Spinal cord (tissue), 10 donors: Measurements from ENCODE around the gene SLIT1. TPM values are rescaled to one million over a fixed set of nuclear protein-coding genes. Genes with fewer than 3 reads are reported as not detected.

Experiments used
- DNase-seq, 6 donors: peaks; one replicate each; pipeline versions ENCODE4 v3.0.0 to v3.0.0-alpha.2; 2013 to 2015; ENCODE audit warnings: low spot score in 6 of 6, low read depth in 4 of 6
- H3K27ac ChIP-seq: one replicate; pipeline ENCODE4 v1.5.1; 2013; ENCODE audit warnings: low read depth, low read length, control low read depth
- H3K27me3 ChIP-seq: one replicate; pipeline ENCODE4 v1.6.1; 2013; ENCODE audit warnings: low read length; ENCODE audit not compliant: control insufficient read depth, insufficient read depth
- H3K36me3 ChIP-seq: one replicate; pipeline ENCODE4 v1.6.1; 2013; ENCODE audit warnings: low read length; ENCODE audit not compliant: control insufficient read depth, insufficient read depth
- H3K4me1 ChIP-seq: one replicate; pipeline ENCODE4 v1.6.1; 2013; ENCODE audit warnings: low read length; ENCODE audit not compliant: control insufficient read depth, insufficient read depth
- H3K4me3 ChIP-seq: one replicate; pipeline ENCODE4 v1.5.1; 2013; ENCODE audit warnings: low read depth, low read length, control low read depth
- H3K9me3 ChIP-seq: one replicate; pipeline ENCODE4 v1.6.1; 2013; ENCODE audit warnings: low read length; ENCODE audit not compliant: control insufficient read depth, insufficient read depth
- WGBS: methylation state at CpG from one replicate; pipeline ENCODE4 v1.1.5; 2013; ENCODE audit warnings: missing lambda C conversion rate; ENCODE audit not compliant: insufficient coverage; 5-methylcytosine and 5-hydroxymethylcytosine counted together
- polyA plus RNA-seq, 2 donors: library from polyadenylated mRNA; unstranded; fragments of 120-200 nt; gene quantifications; one replicate each; pipeline ENCODE4 v1.2.1, GENCODE V29; 2013; ENCODE audit not compliant: insufficient read length in 2 of 2
- total RNA-seq, 2 donors: library from RNA; depleted of rRNA in 1 of 2; stranded (reverse); fragments of 120-200 nt in 1 of 2; fragments of >200 nt in 1 of 2; gene quantifications; one replicate each; pipeline versions ENCODE4 v1.2.3 to v1.2.4, GENCODE V29; 2013 to 2014
- donor health status: healthy.

The SLIT1 gene
- total and polyA plus RNA-seq, 4 donors: 23.1 to 237 (median 122) TPM

DNA sequence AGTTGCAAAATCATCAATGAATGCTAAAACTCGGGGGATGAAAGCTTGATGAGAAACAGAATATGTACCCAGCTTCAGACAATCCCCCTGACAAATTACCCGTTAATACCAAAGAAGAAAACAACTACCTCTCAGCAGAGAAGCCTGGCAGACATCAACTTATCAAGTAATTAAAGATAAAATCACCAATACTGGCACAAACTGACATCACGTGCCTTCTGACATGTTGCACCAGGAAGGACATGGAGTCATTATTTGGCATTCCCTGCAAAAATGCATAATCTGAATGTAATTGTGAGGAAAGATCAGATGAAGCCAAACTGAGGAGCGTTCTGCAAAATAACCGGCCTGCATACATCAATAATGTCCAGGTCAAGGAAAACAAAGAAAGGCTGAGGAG lies 7.7 kb downstream of the SLIT1 start:
- DNase-seq: no peak
- Histone ChIP-seq H3K4me1 (peaks cover 70% of the 10 kb centered on the region), H3K27me3 (peaks cover 2% of the 10 kb centered on the region), H3K4me3 (no peak overlapping the region), H3K9me3 (no peaks in the 10 kb centered on the region), H3K36me3 (peaks cover 21% of the 10 kb centered on the region), H3K27ac (no peak overlapping the region)
- 20% methylated on average over 1 of the region's 5 CpGs for WGBS

DNA sequence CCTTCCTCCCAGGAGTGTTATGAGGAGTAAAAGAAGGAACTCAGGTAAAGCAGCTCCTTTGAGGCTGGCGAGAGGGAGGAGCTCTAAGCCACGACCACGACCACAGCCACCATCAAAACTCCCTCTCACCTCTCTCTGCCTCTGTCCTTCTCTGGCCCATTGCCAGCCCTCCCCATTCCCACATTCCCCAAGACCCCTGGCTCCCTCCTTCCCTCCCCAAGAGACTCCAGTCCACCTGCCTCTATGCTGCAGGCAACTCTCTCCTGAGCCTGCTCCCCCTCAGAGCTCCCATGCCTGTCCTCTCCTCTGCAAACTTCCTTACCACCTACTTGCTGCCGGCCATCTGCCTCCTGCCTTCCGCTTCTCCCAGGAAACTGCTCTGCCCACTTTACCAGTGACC lies 9.5 kb downstream of the SLIT1 start:
- DNase-seq: no peak
- peaks cover 58% of the 10 kb centered on the region for H3K4me1 ChIP-seq
- WGBS: 75% methylated on average over 5 of the region's 5 CpGs

DNA sequence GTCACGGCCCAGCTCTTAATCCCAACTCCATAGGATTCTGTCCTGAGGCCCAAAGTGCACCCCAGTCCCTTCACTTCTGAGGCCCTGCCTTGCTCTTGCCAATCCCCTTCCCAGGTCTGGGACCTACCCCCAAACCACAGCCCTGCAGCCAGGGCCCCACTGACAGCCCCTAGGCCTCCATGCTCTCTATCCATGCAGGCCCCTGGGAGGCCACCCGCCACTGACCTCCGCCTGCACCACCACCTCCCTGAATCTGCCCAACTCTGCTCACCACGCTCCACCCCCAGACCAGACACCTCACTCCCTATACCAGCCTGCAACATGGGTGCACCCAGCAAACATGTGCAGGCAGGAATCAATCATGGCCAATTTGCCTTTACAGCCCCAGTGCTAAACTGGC lies 10.2 kb downstream of the SLIT1 start:
- H3K9me3 ChIP-seq: no peaks in the 10 kb centered on the region
- no peak overlapping the region for H3K4me3 ChIP-seq
- H3K27me3 ChIP-seq: peaks cover 2% of the 10 kb centered on the region
- peaks cover 58% of the 10 kb centered on the region for H3K4me1 ChIP-seq
- WGBS: 96% methylated on average over 3 of the region's 4 CpGs
- DNase-seq: no peak
- H3K36me3 ChIP-seq: peaks cover 30% of the 10 kb centered on the region
- no peak overlapping the region for H3K27ac ChIP-seq

More for the DNA sequence above, 9.5 kb downstream of the SLIT1 start:
- Histone ChIP-seq H3K27ac (no peak overlapping the region), H3K9me3 (no peaks in the 10 kb centered on the region), H3K27me3 (peaks cover 2% of the 10 kb centered on the region), H3K4me3 (no peak overlapping the region), H3K36me3 (peaks cover 26% of the 10 kb centered on the region)

DNA sequence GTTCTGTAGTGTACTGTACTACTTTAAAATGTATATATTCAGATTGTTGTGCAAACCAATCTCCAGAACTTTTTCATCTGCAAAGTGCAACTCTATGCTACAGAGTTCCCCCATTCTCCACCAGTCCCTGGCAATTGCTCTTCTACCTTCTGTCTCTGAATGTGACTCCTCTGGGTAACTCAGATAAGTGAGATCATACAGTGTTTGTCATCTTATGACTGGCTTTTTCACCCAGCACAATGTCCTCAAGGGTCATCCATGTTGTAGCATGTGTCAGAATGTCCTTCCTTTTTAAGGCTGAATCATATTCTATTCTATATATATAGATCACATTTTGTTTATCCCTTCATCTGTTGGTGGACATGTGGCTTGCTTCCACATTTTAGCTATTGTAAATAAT lies 10.8 kb downstream of the SLIT1 start:
- no peak overlapping the region for H3K4me3 ChIP-seq
- peaks cover 57% of the 10 kb centered on the region for H3K4me1 ChIP-seq
- H3K36me3 ChIP-seq: peaks cover 30% of the 10 kb centered on the region
- H3K27me3 ChIP-seq: peaks cover 2% of the 10 kb centered on the region
- H3K27ac ChIP-seq: no peak overlapping the region
- H3K9me3 ChIP-seq: no peaks in the 10 kb centered on the region
- no peak for DNase-seq

DNA sequence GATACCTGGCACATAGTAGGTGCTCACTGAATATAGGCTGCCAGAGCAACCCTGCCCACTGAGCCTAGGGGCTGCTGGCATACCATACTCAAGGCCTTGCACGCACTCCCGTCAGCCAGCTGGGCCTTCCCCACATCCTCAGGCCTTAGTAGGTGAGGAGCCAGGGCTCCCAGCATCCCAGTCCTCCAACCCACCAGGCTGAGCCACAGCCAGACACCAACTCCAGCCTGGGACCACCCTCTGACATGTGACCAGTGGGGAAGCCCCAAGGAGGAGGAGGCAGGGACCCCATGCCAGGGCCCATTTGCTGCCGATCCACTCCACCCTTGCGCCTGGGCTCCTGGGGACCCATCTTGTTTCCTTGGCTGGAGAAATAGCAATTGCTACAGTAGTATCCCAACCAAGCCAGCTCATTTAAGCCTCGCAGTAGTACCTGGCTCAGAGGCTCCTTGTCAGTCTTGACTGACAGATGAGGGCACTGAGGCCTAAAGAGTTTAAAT lies 11.4 kb downstream of the SLIT1 start:
- Histone ChIP-seq H3K4me1 (peaks cover 56% of the 10 kb centered on the region), H3K9me3 (no peaks in the 10 kb centered on the region), H3K36me3 (peaks cover 33% of the 10 kb centered on the region), H3K4me3 (no peak overlapping the region), H3K27ac (no peak overlapping the region), H3K27me3 (peaks cover 2% of the 10 kb centered on the region)
- DNase-seq: no peak
- 92% methylated on average over 4 of the region's 5 CpGs for WGBS

DNA sequence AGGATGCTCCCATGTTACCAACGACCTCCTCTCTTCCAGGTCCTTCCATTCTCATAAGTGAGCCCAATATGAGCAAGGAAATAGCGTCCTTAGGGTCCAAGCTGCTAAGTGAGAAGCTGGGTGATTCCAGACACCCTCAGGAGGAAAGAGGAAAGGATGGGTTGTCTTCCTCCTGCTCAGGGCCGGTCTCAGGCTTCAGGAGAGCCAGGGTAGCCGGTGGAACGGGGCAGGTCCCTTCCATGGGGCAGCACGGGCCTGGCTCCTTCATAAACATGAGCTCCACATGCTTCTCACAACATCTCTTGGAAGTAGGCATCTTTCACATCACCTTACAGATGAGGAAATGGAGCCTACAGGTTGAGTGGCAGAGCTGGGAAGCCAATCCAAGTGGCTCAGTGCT lies 12.7 kb downstream of the SLIT1 start:
- no peak for DNase-seq
- Histone ChIP-seq H3K4me3 (no peak overlapping the region), H3K4me1 (peaks cover 56% of the 10 kb centered on the region), H3K27me3 (peaks cover 2% of the 10 kb centered on the region), H3K36me3 (peaks cover 36% of the 10 kb centered on the region), H3K27ac (no peak overlapping the region), H3K9me3 (no peaks in the 10 kb centered on the region)
- no CpG with 5 or more reads among the region's 6 CpGs for WGBS

DNA sequence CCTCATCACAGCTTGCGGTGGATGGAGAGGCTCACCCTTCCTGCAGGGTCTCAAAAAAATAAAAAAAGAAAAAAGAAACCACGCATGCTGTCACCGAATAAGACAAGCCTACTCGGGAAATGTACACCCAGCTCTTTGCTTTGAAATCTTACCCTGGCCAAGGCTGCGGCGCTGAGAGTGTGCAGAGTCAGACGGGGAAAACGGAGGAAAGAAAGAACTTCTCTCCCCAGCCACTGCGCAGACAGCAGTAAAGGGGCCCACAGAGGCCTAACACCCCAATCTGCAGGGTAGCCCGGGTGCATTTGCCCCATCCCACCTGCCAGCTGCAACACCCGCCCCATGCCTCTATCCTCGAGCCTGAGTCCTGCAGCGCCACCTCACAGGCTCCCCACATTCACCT lies 14.8 kb downstream of the SLIT1 start:
- no peaks in the 10 kb centered on the region for H3K27me3 ChIP-seq
- peaks cover 34% of the 10 kb centered on the region for H3K36me3 ChIP-seq
- WGBS: 34% methylated on average over 9 of the region's 13 CpGs
- H3K9me3 ChIP-seq: no peaks in the 10 kb centered on the region
- peaks cover 48% of the 10 kb centered on the region for H3K4me1 ChIP-seq
- no peak overlapping the region for H3K27ac ChIP-seq
- H3K4me3 ChIP-seq: no peak overlapping the region
- no peak for DNase-seq

DNA sequence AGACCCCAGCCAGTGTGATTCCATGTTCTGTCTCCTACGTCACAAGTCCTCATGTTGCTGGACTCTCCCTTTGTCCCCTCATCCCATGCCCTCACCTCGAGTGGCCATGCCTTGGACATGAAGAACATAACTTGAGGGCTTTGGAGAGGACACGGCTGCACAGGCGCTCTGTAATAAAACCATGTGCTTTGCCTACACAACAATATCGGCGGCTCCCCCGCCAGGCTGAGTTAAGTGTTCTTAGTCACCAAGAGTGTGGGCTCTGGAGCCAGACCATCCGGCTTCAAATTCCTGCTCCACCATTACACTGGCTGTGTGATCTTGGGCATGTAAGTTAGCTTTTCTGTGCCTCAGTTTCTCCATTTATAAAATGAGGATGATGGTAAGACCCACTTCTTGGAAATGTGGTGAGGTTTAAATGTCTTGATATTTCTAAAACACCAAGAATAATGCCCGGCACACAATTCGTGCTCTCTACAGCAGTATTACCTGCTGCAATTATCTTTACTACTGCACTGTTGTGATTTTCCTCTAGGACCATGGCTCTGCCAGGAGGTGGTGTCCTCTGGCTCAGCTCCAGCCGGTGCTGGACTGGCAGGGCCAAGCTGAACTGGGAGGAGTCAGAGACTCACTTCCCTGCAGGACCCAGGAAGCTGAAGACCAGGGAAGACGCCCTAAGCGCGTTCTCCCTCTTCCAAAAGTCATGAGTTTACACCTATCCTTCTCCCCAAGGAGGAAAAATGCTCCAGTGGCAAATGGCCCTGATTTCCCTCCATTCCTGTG lies 15.7 kb downstream of the SLIT1 start:
- H3K4me1 ChIP-seq: peaks cover 48% of the 10 kb centered on the region
- no peak overlapping the region for H3K27ac ChIP-seq
- no peak for DNase-seq

DNA sequence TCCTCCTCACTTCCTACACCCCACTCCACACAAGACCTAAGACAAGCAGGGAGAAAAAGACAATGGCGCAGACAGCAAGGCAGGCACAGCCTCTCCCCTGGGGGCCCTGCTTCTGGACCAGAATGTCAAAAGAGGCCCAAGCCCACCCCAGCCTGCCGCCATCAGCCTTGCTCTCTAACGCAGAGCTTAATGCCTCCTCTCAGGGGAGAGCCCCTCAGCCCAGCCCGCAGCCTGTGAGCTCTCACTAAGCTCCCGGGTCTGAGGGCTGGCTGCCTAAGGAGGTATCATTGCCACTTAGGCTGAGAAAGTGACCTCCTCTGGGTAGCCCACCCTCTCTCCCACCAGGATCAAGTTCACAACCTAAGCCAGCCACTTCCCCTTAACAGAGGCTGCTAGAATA lies 16.7 kb downstream of the SLIT1 start:
- Histone ChIP-seq H3K27me3 (no peaks in the 10 kb centered on the region), H3K4me1 (peaks cover 53% of the 10 kb centered on the region), H3K4me3 (no peak overlapping the region), H3K36me3 (peaks cover 40% of the 10 kb centered on the region), H3K9me3 (no peaks in the 10 kb centered on the region), H3K27ac (no peak overlapping the region)
- 53% methylated on average over 5 of the region's 5 CpGs for WGBS
- no peak for DNase-seq

More for the DNA sequence above, 15.7 kb downstream of the SLIT1 start:
- 77% methylated on average over 7 of the region's 14 CpGs for WGBS
- Histone ChIP-seq H3K4me3 (no peak overlapping the region), H3K27me3 (no peaks in the 10 kb centered on the region), H3K36me3 (peaks cover 36% of the 10 kb centered on the region), H3K9me3 (no peaks in the 10 kb centered on the region)

DNA sequence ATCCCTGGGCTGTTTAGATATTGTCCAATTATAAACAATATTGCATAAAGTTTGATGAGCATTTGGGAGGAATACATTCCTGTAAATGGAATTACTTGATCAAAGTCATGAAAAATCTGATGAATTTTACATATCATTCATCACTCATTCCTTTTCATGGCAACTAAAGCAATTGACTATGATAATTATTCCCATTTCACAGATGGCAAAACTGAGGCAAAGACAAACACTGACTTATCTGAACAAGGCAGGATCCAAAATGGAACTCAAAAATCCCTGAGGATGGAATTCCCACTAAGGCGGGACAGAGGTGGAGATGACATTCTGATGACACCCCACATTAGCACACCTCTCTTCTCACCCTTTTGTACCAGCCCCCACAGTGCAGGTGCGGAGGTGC lies 17.1 kb downstream of the SLIT1 start:
- no peak for DNase-seq
- H3K36me3 ChIP-seq: peaks cover 42% of the 10 kb centered on the region
- 86% methylated on average over 1 of the region's 2 CpGs for WGBS
- peaks cover 55% of the 10 kb centered on the region for H3K4me1 ChIP-seq
- H3K27ac ChIP-seq: no peak overlapping the region
- no peaks in the 10 kb centered on the region for H3K27me3 ChIP-seq
- H3K4me3 ChIP-seq: no peak overlapping the region
- no peaks in the 10 kb centered on the region for H3K9me3 ChIP-seq
